Bronchus fibroblast of lung (primary cell): ENCODE measurements around the gene MCIDAS. TPM values are rescaled to one million over a fixed set of nuclear protein-coding genes. Genes with fewer than 3 reads are reported as not detected.

Source experiments
- total RNA-seq: library from RNA; depleted of rRNA; stranded (reverse); fragments of >200 nt; gene quantifications from 2 replicates; pipeline ENCODE4 v1.2.3, GENCODE V29; 2015

Gene MCIDAS
- total RNA-seq = not detected in 2 replicates

DNA sequence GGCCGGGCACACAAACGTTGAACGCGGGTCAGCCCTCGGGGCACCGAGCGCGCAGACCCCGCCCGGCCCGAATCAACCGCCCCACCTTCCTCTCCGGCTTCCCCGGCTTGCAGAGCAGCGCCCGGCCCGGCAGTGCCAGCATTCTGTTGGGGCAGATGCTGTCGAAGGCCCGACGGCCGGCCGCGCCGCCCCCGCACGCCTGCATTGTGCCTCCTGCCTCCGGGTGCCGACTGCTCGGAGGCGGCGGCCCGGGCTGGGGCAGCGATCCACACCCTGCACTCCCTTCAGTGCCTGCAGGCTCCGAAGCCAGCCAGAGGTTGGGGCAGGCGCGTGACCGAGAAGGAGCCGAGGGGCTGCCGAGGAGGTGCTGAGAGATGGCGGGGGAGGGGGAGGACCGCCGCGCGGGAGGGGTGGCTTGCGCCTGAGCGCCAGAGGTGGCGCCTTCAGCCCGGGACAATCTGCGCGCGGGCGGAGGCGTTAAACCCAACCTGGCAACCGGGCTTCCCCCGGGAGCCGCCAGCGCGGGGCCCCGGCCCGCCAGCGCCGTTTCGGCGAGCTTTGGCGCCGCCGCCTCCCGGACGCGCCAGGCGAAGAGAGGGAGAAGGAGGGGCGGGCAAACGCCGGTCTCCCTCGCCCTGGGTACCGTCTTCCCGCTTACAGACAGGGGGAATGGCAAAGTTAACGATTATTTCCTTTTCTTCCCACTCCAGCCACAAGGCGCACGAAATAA lies at the start of gene MCIDAS:
Gene MCIDAS, minus strand, starts transcription at position 382 of the 730 bp plus-strand sequence. Its CDS starts 177 bp downstream, at position 205.

DNA sequence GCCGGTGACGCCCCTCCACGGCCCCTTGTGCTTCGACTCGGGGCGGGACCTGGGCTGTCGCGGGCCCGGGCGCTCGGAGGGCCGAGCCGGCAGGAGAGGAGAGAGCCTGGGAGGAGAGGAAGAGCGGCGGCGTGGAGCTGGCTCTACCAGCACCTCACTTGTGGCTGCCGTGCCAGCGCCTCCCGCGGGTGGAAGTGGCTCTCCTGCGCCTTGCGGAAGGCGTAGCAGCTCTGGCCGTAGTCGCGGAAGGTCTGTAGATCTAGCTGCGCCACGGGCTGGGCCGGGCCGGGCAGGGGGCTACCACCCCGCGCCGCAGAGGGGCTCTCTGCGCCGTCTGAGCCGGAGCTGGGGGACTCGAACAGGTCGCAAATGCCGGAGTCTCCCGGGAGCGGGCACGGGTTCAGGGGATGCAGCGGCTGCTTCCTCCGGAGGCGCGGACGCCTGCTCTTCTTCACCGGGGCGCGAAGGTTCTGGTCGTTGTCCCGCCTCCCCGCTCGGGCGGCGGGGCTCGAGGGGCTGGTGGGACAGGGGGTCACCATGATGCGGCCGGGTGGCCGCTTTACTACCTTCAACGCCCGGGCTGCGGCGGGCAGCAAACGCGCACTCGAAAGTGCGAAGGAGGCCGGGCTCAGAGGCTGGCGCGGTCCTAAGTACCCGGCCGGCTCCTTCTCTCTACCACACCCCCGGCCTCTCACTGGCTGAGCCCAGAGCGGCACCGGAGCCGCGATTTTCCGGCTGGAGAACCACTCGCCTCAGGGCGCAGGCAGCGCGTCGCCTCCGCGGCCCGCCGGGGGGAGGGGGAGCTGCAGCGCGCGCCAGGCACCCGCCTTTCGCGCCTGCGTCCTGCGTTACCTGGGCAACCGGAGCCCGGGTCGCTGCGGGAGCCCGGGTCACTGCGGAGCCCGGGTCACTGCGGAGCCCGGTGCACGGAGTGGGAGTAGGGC lies 6.1 kb upstream of the MCIDAS start, which contains the start of gene CCNO:
Gene CCNO, minus strand, starts transcription at position 624 of the 944 bp plus-strand sequence. Its CDS starts 85 bp downstream, at position 539.

DNA sequence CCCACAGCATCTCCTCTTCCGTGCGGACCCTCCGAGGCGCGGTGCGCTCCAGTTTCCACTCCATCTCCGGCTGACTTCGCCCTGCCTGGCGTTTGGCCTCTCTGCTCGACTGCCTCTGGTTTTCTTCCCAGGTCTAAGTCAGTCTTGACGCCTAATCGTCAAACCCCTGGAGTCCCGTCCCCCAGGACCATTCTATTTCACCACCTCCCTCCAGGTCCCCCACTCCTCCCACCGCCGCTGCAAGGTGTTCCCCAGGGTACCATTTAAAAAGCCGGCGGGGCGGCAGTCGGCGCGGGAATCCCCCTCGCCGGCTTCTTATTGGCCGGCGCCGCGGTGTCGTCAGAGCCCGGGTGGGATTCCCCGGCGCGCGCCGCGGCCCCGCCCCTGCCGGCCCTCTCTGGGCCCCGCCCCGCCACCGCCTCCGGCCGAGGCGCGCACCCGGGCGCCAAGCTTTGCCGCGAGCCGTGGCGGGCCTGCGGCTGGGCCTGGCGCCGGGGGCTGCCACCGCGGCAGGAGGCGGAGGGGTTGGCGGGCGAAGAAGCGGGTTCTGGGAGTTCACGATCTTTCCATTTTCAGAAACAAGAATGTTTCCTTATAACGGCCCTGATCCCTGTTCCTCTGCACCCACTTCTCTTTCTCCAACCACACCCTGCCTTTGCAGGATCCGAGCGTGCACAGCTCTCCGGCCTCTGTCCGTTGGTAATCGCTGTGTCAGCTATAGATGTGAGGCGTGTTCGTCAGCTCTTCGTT lies 54.0 kb downstream of the MCIDAS start, which contains the start of gene CDC20B:
Gene CDC20B, minus strand, starts transcription at position 241 of the 750 bp plus-strand sequence. Its CDS starts 177 bp downstream, at position 64.

Other genes starting within 250 kb of the MCIDAS start
- gene ESM1, start 241.7 kb downstream of the MCIDAS start, total RNA-seq = 1.0 and 2.5 TPM in 2 replicates
- not detected in 2 replicates for gene GZMK, start 203.1 kb downstream of the MCIDAS start, total RNA-seq
- not detected in 2 replicates for gene GZMA, start 124.7 kb downstream of the MCIDAS start, total RNA-seq
- 137 and 151 TPM in 2 replicates for gene GPX8, start 67.1 kb downstream of the MCIDAS start, total RNA-seq
- not detected in 2 replicates for gene CDC20B, start 54.1 kb downstream of the MCIDAS start, total RNA-seq
- gene CCNO, start 6.3 kb upstream of the MCIDAS start, total RNA-seq = 0.15 TPM in 1 of 2 replicates, not detected in the other
- gene DHX29, start 80.4 kb upstream of the MCIDAS start, total RNA-seq = 20.7 and 25.4 TPM in 2 replicates
- gene MTREX, start 80.7 kb upstream of the MCIDAS start, total RNA-seq = 45.0 and 73.5 TPM in 2 replicates